Upper lobe of left lung (tissue), 6 donors: ENCODE measurements around the gene DSCAM. TPM values are rescaled to one million over a fixed set of nuclear protein-coding genes. Genes with fewer than 3 reads are reported as not detected.

Source experiments
- ATAC-seq, 2 donors: fragments of 200-7000 bp; cut with Tn5 transposase; one replicate each; pipeline ENCODE4 v1.9.1; 2022; ENCODE audit warnings: mild to moderate bottlenecking in 2 of 2, moderate library complexity in 2 of 2; ENCODE audit not compliant: low FRiP score in 2 of 2
- DNase-seq, 2 donors: peaks; one replicate each; pipeline ENCODE4 v3.0.0-alpha.2; 2019 to 2020
- H3K27ac ChIP-seq, 4 donors: fragments of 200-600 bp; sonication (generic); one replicate each; pipeline ENCODE4 v1.5.1; 2016 to 2019
- H3K27me3 ChIP-seq, 4 donors: fragments of 200-600 bp; sonication (generic); one replicate each; pipeline ENCODE4 v1.5.1; 2017 to 2019
- H3K36me3 ChIP-seq, 4 donors: fragments of 200-600 bp; sonication (generic); one replicate each; pipeline ENCODE4 v1.5.1; 2016 to 2019
- H3K4me1 ChIP-seq, 4 donors: fragments of 200-600 bp; sonication (generic); one replicate each; pipeline ENCODE4 v1.5.1; 2018 to 2019
- H3K4me3 ChIP-seq, 4 donors: fragments of 200-600 bp; sonication (generic); one replicate each; pipeline ENCODE4 v1.5.1; 2017 to 2019; ENCODE audit warnings: mild to moderate bottlenecking in 2 of 4, moderate library complexity in 1 of 4
- H3K9me3 ChIP-seq, 4 donors: fragments of 200-600 bp; sonication (generic); one replicate each; pipeline ENCODE4 v1.5.1; 2018 to 2019
- EP300 ChIP-seq, 4 donors: sonication (generic); formaldehyde crosslinking; IDR thresholded peaks; one replicate each; pipeline ENCODE4 v1.5.1; 2017; ENCODE audit warnings: antibody characterized with exemption in 4 of 4, control low read depth in 2 of 4
- POLR2A ChIP-seq, 4 donors: fragments of 450-650 bp; IDR thresholded peaks; one replicate each; pipeline ENCODE4 v1.5.1; 2016 to 2017; ENCODE audit warnings: antibody characterized with exemption in 4 of 4, mild to moderate bottlenecking in 2 of 4
- POLR2AphosphoS5 ChIP-seq, 2 donors: sonication (generic); formaldehyde crosslinking; IDR thresholded peaks; one replicate each; pipeline ENCODE4 v1.5.1; 2017; ENCODE audit warnings: antibody characterized with exemption in 2 of 2
- WGBS, 2 donors: methylation state at CpG; one replicate each; pipeline ENCODE4 v1.1.5; 2017 to 2018; 5-methylcytosine and 5-hydroxymethylcytosine counted together
- total RNA-seq, 6 donors: library from RNA; depleted of rRNA in 4 of 6; stranded (reverse); fragments of >200 nt in 4 of 6; gene quantifications; one replicate each; pipeline versions ENCODE4 v1.1.0 to v1.2.1, GENCODE V29; 2016 to 2021
- TF ChIP-seq, protein P1 (sequence below), 6 experiments: fragments of 450-650 bp in 4 of 6; fragments of 200-600 bp in 2 of 6; sonication (generic) in 2 of 6; IDR thresholded peaks; one replicate each; pipeline ENCODE4 v1.5.1; 2016 to 2019; ENCODE audit warnings: antibody characterized with exemption in 6 of 6
- donor health status: DM: no; HTN: no; CAD: no; lungs with moderate emphysema.
- donor health status: DM: no; HTN: yes; CAD: no; lungs with severe emphysema.

Gene DSCAM
- total RNA-seq, 6 donors from 2014 or later = under 0.01 to 0.61 (median 0.26) TPM; not detected in 1

GRCh38 chr21:40227096-40227495, 619.9 kb downstream of the DSCAM start:
- no peaks in the 10 kb centered on the region for H3K4me1 ChIP-seq
- no peak for DNase-seq
- no peaks in the 10 kb centered on the region for H3K27me3 ChIP-seq
- no peaks in the 10 kb centered on the region for H3K9me3 ChIP-seq
- ATAC-seq = no peak
- H3K27ac ChIP-seq = no peak overlapping the region
- no peaks in the 10 kb centered on the region for H3K36me3 ChIP-seq
- no peak overlapping the region for H3K4me3 ChIP-seq
- TF ChIP-seq POLR2AphosphoS5 (IDR thresholded peaks at IDR 0.05) = no peak
- no peak for TF ChIP-seq EP300 (IDR thresholded peaks at IDR 0.05)
- TF ChIP-seq, protein P1, sequence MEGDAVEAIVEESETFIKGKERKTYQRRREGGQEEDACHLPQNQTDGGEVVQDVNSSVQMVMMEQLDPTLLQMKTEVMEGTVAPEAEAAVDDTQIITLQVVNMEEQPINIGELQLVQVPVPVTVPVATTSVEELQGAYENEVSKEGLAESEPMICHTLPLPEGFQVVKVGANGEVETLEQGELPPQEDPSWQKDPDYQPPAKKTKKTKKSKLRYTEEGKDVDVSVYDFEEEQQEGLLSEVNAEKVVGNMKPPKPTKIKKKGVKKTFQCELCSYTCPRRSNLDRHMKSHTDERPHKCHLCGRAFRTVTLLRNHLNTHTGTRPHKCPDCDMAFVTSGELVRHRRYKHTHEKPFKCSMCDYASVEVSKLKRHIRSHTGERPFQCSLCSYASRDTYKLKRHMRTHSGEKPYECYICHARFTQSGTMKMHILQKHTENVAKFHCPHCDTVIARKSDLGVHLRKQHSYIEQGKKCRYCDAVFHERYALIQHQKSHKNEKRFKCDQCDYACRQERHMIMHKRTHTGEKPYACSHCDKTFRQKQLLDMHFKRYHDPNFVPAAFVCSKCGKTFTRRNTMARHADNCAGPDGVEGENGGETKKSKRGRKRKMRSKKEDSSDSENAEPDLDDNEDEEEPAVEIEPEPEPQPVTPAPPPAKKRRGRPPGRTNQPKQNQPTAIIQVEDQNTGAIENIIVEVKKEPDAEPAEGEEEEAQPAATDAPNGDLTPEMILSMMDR (IDR thresholded peaks at IDR 0.05) = no peak
- no peak for TF ChIP-seq POLR2A (IDR thresholded peaks at IDR 0.05)
- WGBS, 2 donors = 58 to 60% methylated on average over 1 of the region's 1 CpG

GRCh38 chr21:40215941-40216340, 631.0 kb downstream of the DSCAM start:
- Histone ChIP-seq H3K27ac (no peak overlapping the region), H3K4me3 (no peak overlapping the region), H3K4me1 (no peaks in the 10 kb centered on the region), H3K27me3 (no peaks in the 10 kb centered on the region), H3K36me3 (no peaks in the 10 kb centered on the region), H3K9me3 (no peaks in the 10 kb centered on the region)
- DNase-seq (no peak), ATAC-seq (no peak)
- WGBS, 2 donors = 74 to 76% methylated on average over 2 of the region's 2 CpGs
- TF ChIP-seq, protein P1 (IDR thresholded peaks at IDR 0.05) = no peak

- no peaks in the 10 kb centered on the region for H3K9me3 ChIP-seq
- TF ChIP-seq, protein P1 (IDR thresholded peaks at IDR 0.05) = no peak
- TF ChIP-seq POLR2A (IDR thresholded peaks at IDR 0.05) (no peak), POLR2AphosphoS5 (IDR thresholded peaks at IDR 0.05) (no peak), EP300 (IDR thresholded peaks at IDR 0.05) (no peak)
- H3K4me1 ChIP-seq = no peaks in the 10 kb centered on the region
- H3K27ac ChIP-seq = no peak overlapping the region
- no peak overlapping the region for H3K4me3 ChIP-seq
- no peaks in the 10 kb centered on the region for H3K27me3 ChIP-seq
- 83 to 97% methylated on average over 2 of the region's 2 CpGs for WGBS, 2 donors
- ATAC-seq = no peak
- no peaks in the 10 kb centered on the region for H3K36me3 ChIP-seq
- DNase-seq = no peak
These were observed 636.7 kb downstream of the DSCAM start for GRCh38 chr21:40210251-40210650.

- no peaks in the 10 kb centered on the region for H3K4me1 ChIP-seq
- TF ChIP-seq POLR2A (IDR thresholded peaks at IDR 0.05) (no peak), POLR2AphosphoS5 (IDR thresholded peaks at IDR 0.05) (no peak), EP300 (IDR thresholded peaks at IDR 0.05) (no peak)
- TF ChIP-seq, protein P1 (IDR thresholded peaks at IDR 0.05) = no peak
- H3K27ac ChIP-seq = no peak overlapping the region
- H3K36me3 ChIP-seq = no peaks in the 10 kb centered on the region
- no peaks in the 10 kb centered on the region for H3K9me3 ChIP-seq
- H3K27me3 ChIP-seq = no peaks in the 10 kb centered on the region
- DNase-seq (no peak), ATAC-seq (no peak)
- 74 to 75% methylated on average over 5 of the region's 5 CpGs for WGBS, 2 donors
- H3K4me3 ChIP-seq = no peak overlapping the region
These were observed 638.0 kb downstream of the DSCAM start for GRCh38 chr21:40208948-40209345.

GRCh38 chr21:40208206-40208947, 638.6 kb downstream of the DSCAM start:
- Histone ChIP-seq H3K9me3 (no peaks in the 10 kb centered on the region), H3K36me3 (no peaks in the 10 kb centered on the region), H3K27ac (no peak overlapping the region), H3K4me1 (no peaks in the 10 kb centered on the region), H3K27me3 (no peaks in the 10 kb centered on the region), H3K4me3 (no peak overlapping the region)
- TF ChIP-seq POLR2A (IDR thresholded peaks at IDR 0.05) (no peak), EP300 (IDR thresholded peaks at IDR 0.05) (no peak), POLR2AphosphoS5 (IDR thresholded peaks at IDR 0.05) (no peak)
- TF ChIP-seq, protein P1 (IDR thresholded peaks at IDR 0.05) = no peak
- 82 to 90% methylated on average over 7 to 9 of the region's 9 CpGs for WGBS, 2 donors
- no peak for ATAC-seq
- DNase-seq = no peak
